Raji (cell line): ENCODE results near the gene MEOX1.
A peak's percentile ranks its signal among the peaks of the same experiment; 100 is the strongest.

ENCODE experiments used
- POLR2A ChIP-seq: IDR thresholded peaks from 2 replicates; pipeline ENCODE4 v1.6.1; 2011; ENCODE audit warnings: low read depth, low read length, control low read depth; ENCODE audit not compliant: insufficient read depth

Gene MEOX1

DNA sequence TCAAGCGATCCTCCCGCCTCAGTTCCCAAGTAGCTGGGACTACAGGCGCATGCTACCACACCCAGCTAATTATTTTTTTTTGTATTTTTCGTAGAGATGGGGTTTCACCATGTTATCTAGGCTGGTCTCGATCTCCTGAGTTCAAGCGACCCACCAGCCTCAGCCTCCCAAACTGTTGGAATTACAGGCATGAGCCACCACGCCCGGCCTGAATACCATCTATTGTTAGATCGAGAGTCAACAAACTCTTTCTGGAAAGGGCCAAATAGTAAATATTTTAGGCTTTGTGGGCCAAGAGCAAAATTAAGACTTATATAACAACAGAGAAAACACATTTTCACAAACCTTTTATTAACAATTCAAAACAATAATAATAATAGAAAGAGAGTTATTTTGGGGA, 41.6 kb downstream of the MEOX1 start:
- TF ChIP-seq POLR2A: no peak

- no peak for TF ChIP-seq POLR2A
Measured at GRCh38 chr17:43619705-43620104, 42.0 kb downstream of the MEOX1 start.

GRCh38 chr17:43618276-43618675, 43.4 kb downstream of the MEOX1 start:
- no peak for TF ChIP-seq POLR2A

- no peak for TF ChIP-seq POLR2A
Measured at GRCh38 chr17:43616852-43617251, 44.9 kb downstream of the MEOX1 start.

- TF ChIP-seq POLR2A: no peak
Measured at GRCh38 chr17:43616421-43616820, 45.3 kb downstream of the MEOX1 start.

DNA sequence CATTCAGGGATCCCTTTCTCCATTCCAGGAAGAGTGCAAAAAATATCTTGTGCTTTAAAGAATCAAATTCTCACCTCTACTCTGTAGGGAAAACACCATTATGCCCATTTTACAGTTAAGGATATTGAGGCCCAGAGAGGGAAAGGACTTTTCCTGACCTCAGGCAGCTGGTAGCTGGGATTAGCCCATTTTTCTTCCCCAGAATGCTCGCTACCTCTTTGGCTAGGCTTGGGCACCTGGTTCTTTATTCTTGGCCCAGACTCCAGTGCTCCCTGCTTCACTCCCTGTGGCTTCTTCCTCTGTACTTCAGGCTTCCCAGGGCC, 45.7 kb downstream of the MEOX1 start:
- no peak for TF ChIP-seq POLR2A

GRCh38 chr17:43615330-43616028, 46.2 kb downstream of the MEOX1 start:
- TF ChIP-seq POLR2A: no peak

- no peak for TF ChIP-seq POLR2A
Measured at GRCh38 chr17:43614561-43614960, 47.2 kb downstream of the MEOX1 start.

- no peak for TF ChIP-seq POLR2A
Measured at GRCh38 chr17:43613917-43614316, 47.8 kb downstream of the MEOX1 start.

DNA sequence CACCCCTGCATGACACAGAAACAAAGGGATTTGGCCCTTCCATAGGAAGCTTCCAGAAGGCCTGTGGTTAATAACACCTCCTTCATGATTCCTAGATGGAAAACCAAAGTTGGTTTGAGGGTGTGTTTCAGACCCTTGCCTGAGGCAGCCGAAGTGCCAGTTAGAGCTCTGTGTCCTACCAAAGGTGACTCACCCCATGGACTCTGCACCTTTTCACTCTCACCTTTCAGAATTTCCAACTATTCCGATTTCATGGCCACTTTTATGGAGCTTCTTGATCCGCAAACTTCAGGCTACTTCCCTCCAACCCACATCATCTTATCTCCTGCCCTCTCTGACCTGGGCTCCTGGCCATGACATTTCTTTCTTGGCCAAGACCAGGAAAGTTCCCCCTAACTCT, 49.2 kb downstream of the MEOX1 start:
- TF ChIP-seq POLR2A: no peak

- no peak for TF ChIP-seq POLR2A
Measured at GRCh38 chr17:43611230-43611969, 50.3 kb downstream of the MEOX1 start.

DNA sequence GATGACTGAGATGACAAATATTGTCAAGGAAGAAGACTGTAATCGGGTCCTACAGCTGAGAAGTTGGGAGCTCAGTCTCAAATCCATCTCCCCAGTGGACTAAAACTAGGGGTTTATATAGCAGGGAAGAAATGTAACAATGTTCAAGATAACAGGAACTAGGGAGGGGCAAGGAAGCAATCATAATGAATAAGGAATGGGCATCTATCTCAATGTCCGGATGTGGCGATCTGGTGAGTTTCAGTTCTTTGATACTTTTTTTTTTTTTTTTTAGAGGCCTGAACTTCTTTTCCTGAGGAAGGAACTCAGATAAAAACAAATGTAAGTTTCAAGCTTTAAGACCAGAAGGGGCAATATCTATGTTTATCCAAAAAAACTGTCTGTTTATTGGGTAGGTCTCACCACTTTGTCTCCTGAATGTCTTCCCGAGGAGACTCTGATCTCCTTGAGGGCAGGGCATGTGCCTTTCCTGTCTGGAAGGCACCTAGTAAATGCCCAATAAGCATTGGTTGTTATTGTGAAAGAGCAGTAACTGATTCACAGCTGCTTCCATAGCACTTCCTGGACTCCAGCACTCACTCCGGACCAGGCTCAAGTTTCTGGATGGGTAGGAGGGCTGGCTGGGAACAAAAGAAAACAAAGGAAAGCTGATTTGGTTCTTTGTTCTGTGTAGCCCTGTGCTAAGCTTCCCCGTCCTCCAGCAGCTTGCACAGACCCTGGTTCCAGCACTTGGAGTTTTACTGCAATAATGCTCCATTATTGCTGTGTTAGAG, 51.9 kb downstream of the MEOX1 start:
- TF ChIP-seq POLR2A: no peak

- peak; percentile 40; the same call in 1 of the 2 replicates for TF ChIP-seq POLR2A
Measured at GRCh38 chr17:43608313-43608712, 53.4 kb downstream of the MEOX1 start.

DNA sequence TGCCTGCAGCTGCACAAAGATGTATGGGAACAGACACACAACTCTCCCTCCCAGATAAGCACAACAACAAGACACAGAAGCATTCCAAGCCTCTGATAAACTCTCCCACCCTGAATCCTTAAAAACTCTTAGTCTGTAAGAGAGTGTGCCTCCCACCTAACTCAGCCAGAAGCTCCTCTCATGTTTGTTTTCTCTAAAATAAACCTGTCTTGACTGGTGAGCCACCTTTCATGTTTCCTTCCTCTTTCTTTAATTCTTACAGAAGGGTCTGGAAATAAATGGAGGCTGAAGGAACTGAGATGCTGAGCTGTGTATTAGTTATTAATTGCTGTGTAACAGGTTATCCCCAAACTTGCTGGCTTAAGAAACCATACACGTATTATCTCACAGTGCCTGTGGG, 57.2 kb downstream of the MEOX1 start:
- TF ChIP-seq POLR2A: no peak

DNA sequence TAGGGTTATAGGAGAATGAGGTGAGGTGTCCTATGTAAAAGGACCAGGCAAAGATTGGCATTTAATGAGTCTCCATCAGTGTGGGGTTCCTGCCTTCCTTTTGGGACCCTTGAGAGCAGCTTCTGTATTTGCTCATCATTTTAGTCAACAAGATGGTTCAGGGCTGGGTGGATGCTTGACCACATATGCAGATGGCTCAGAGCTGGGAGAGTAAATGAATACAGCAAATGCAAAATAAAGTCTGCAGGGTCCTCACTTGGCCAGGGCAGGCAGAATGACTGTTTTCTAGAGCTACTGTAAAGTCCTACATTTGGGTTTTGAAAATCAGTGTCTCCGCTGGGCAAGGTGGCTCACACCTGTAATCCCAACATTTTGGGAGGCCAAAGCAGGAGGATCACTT, 58.4 kb downstream of the MEOX1 start:
- TF ChIP-seq POLR2A: no peak

DNA sequence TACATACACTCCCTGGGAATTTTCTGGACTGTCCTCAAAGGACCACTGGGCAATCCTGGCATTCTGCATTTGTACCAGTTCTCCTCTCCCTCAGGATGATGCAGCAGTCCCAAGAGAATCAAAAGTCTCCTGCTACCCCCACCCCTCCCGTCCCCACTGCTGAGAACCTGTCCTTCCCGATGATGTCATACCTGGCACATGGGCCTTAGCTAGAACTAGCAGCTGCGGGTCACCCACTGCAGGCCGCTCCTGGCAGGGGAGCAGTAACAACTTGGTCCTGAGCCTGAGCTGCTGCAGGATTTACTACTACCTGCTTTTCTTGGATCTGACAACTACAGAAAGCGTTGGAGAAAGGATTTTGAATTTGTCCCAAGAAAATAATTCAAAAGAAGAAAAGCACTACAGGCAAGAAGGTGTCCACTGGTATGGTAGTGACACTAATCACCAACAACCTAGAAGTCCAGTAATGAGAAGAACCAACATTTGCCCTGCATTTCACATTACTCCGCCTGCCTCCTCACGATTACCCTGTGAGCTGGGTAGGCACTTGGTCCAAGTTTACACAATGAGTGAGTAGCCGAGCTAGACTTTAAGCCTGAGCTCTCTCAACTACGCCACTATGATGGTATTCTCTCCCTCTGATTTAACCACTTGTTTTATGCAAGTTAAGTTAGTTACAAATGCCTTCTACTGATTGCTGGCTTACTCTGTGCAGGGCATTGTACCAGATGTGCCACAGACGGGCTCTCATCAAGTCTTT, 60.3 kb downstream of the MEOX1 start:
- TF ChIP-seq POLR2A: no peak

GRCh38 chr17:43599835-43600234, 61.9 kb downstream of the MEOX1 start:
- no peak for TF ChIP-seq POLR2A
